Nephron progenitor cell (in vitro differentiated cells): ENCODE results near the gene VAMP8.

Experiments used
- DNase-seq: peaks from one replicate; pipeline ENCODE4 v3.0.0; 2021
- H3K27ac Mint-ChIP-seq: 2 replicates; pipeline ENCODE4 v1.8.0; 2021; ENCODE audit warnings: mild to moderate bottlenecking, moderate library complexity, mixed read lengths
- H3K27me3 Mint-ChIP-seq: 2 replicates; pipeline ENCODE4 v1.8.0; 2021; ENCODE audit warnings: mild to moderate bottlenecking, low read depth, mixed read lengths; ENCODE audit not compliant: poor library complexity
- H3K36me3 Mint-ChIP-seq: 2 replicates; pipeline ENCODE4 v1.8.0; 2021; ENCODE audit warnings: low read depth, mixed read lengths
- H3K4me1 Mint-ChIP-seq: 2 replicates; pipeline ENCODE4 v1.8.0; 2021; ENCODE audit warnings: mixed read lengths
- H3K4me3 Mint-ChIP-seq: 2 replicates; pipeline ENCODE4 v1.8.0; 2021; ENCODE audit warnings: mild to moderate bottlenecking, moderate library complexity, mixed read lengths
- H3K9me3 Mint-ChIP-seq: 2 replicates; pipeline ENCODE4 v1.8.0; 2021; ENCODE audit warnings: mild to moderate bottlenecking, moderate library complexity, mixed read lengths
- CTCF ChIP-seq: fragments of 200-600 bp; sonication (generic); IDR thresholded peaks from 2 replicates; pipeline ENCODE4 v1.5.0; 2021; ENCODE audit warnings: antibody characterized with exemption

VAMP8 gene

GRCh38 chr2:85605406-85606115 lies 28.2 kb downstream of the VAMP8 start:
- Mint-ChIP-seq H3K4me3 (no peak overlapping the region), H3K36me3 (peaks cover 37% of the 10 kb centered on the region), H3K4me1 (peaks cover 61% of the 10 kb centered on the region), H3K27me3 (no peaks in the 10 kb centered on the region), H3K9me3 (no peaks in the 10 kb centered on the region), H3K27ac (peak overlapping the region; percentile 81)
- no peak for TF ChIP-seq CTCF
- DNase-seq, result no peak

- DNase-seq, result no peak
- Mint-ChIP-seq H3K27ac (peak overlapping the region; percentile 81), H3K9me3 (no peaks in the 10 kb centered on the region), H3K36me3 (peaks cover 37% of the 10 kb centered on the region), H3K4me3 (no peak overlapping the region), H3K27me3 (no peaks in the 10 kb centered on the region), H3K4me1 (peaks cover 60% of the 10 kb centered on the region)
- no peak for TF ChIP-seq CTCF
These were observed 28.7 kb downstream of the VAMP8 start for GRCh38 chr2:85606116-85606455.

- no peak for DNase-seq
- Mint-ChIP-seq H3K9me3 (no peaks in the 10 kb centered on the region), H3K4me1 (peaks cover 63% of the 10 kb centered on the region), H3K4me3 (no peak overlapping the region), H3K36me3 (peaks cover 37% of the 10 kb centered on the region), H3K27ac (peak overlapping the region; percentile 90), H3K27me3 (no peaks in the 10 kb centered on the region)
- no peak for TF ChIP-seq CTCF
These were observed 30.2 kb downstream of the VAMP8 start for GRCh38 chr2:85607268-85608215.

- Mint-ChIP-seq H3K27ac (peak overlapping the region; percentile 92), H3K4me1 (peaks cover 35% of the 10 kb centered on the region), H3K9me3 (no peaks in the 10 kb centered on the region), H3K27me3 (no peaks in the 10 kb centered on the region), H3K4me3 (peak overlapping the region; percentile 99), H3K36me3 (peaks cover 30% of the 10 kb centered on the region)
- TF ChIP-seq CTCF, result no peak
- DNase-seq, result no peak
These were observed 33.9 kb downstream of the VAMP8 start for GRCh38 chr2:85611217-85611704.

- Mint-ChIP-seq H3K27me3 (no peaks in the 10 kb centered on the region), H3K36me3 (peaks cover 28% of the 10 kb centered on the region), H3K27ac (peak within 1 kb of the TSS; percentile 97), H3K4me1 (peaks cover 35% of the 10 kb centered on the region), H3K9me3 (no peaks in the 10 kb centered on the region), H3K4me3 (peak within 1 kb of the TSS; percentile 99)
- DNase-seq, result peak; percentile 90
- TF ChIP-seq CTCF, result no peak
These were observed 34.6 kb downstream of the VAMP8 start, which contains the start of gene C2orf68 for GRCh38 chr2:85611705-85612587. C2orf68 (minus strand) TSS chr2:85612066; CDS start chr2:85611984, 82 bp downstream.
